ENCODE measurements around the gene NUP98.

The NUP98 gene

GRCh38 chr11:3797329-3798090, at the start of gene NUP98:
TSS of gene NUP98 (minus strand) at chr11:3797554. CDS start at chr11:3782117, 15,437 bp downstream.
- Histone ChIP-seq H3K36me3 (replicated peaks) (peaks cover 10% of the 10 kb centered on the region), H3K27me3 (replicated peaks) (no peaks in the 10 kb centered on the region), H3K27ac (peak within 1 kb of the TSS; percentile 99), H3K4me3 (ENCODE audit: low read depth, low read length) (peak within 1 kb of the TSS; percentile 97)
- in situ Hi-C loops (cut with HindIII; ENCODE audit: low pct_ligation_motif_present, low sequenced_read_pairs): no loop called here
- peak; percentile 100 for DNase-seq
- no peak for TF ChIP-seq CTCF (IDR thresholded peaks at IDR 0.05; ENCODE audit: low read depth, low read length, missing control alignments)

GRCh38 chr11:3845670-3846069, 48.3 kb upstream of the NUP98 start:
- no peak for DNase-seq
- H3K4me3 ChIP-seq (ENCODE audit: low read depth, low read length): no peak overlapping the region
- in situ Hi-C loops (cut with HindIII; ENCODE audit: low pct_ligation_motif_present, low sequenced_read_pairs): loop anchor here (25.0 kb wide), 1 partner anchor 217 kb away; no protein-coding TSS in a partner anchor
- no peak for TF ChIP-seq CTCF (IDR thresholded peaks at IDR 0.05; ENCODE audit: low read depth, low read length, missing control alignments)
- no peak overlapping the region for H3K27ac ChIP-seq
- H3K27me3 ChIP-seq (replicated peaks): no peaks in the 10 kb centered on the region
- H3K36me3 ChIP-seq (replicated peaks): no peaks in the 10 kb centered on the region

DNA sequence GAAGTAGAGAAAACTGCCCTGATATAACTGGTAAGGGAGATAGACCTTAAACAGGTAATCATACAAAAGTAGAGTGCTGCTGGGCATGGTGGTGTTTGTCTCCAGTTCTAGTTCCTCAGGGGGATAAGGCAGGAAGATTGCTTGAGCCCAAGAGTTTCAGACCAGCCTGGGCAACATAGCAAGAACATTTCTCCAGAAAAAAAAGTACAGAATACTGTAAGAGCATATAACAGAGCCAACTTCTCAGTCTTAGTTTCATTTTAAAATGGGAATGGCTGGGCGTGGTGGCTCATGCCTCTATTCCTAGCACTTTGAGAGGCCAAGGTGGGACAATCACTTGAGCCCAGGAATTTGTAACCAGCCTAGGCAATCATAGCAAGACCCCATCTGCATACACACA, 47.9 kb upstream of the NUP98 start:
- Histone ChIP-seq H3K4me3 (ENCODE audit: low read depth, low read length) (no peak overlapping the region), H3K36me3 (replicated peaks) (no peaks in the 10 kb centered on the region), H3K27me3 (replicated peaks) (no peaks in the 10 kb centered on the region), H3K27ac (no peak overlapping the region)
- in situ Hi-C loops (cut with HindIII; ENCODE audit: low pct_ligation_motif_present, low sequenced_read_pairs): loop anchor here (25.0 kb wide), 1 partner anchor 217 kb away; no protein-coding TSS in a partner anchor
- TF ChIP-seq CTCF (IDR thresholded peaks at IDR 0.05; ENCODE audit: low read depth, low read length, missing control alignments): no peak
- no peak for DNase-seq

DNA sequence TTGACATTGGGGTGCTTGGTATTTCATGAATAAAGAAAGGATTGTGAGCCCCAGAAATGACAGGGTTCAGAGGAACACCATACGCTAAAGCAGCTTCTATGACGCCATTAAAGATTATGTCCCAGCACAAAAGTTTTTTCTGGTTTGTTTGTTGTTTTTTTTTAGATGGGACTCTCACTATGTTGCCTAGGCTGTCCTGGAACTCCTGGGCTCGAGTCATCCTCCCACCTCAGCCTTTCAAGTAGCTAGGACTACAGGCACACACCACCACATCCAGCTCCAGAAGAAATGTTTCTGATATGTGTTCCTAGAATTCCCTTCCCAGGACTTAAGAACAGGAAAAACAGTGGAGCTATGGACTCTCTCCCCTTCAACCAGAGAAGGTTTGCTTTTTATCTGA, 46.0 kb upstream of the NUP98 start:
- no peaks in the 10 kb centered on the region for H3K27me3 ChIP-seq (replicated peaks)
- no peaks in the 10 kb centered on the region for H3K36me3 ChIP-seq (replicated peaks)
- no peak overlapping the region for H3K4me3 ChIP-seq (ENCODE audit: low read depth, low read length)
- no peak overlapping the region for H3K27ac ChIP-seq
- no peak for DNase-seq
- no peak for TF ChIP-seq CTCF (IDR thresholded peaks at IDR 0.05; ENCODE audit: low read depth, low read length, missing control alignments)
- in situ Hi-C loops (cut with HindIII; ENCODE audit: low pct_ligation_motif_present, low sequenced_read_pairs): loop anchor here (25.0 kb wide), 1 partner anchor 219 kb away; no protein-coding TSS in a partner anchor

GRCh38 chr11:3841426-3842350, 44.3 kb upstream of the NUP98 start:
- H3K27ac ChIP-seq: peak overlapping the region; percentile 84
- in situ Hi-C loops (cut with HindIII; ENCODE audit: low pct_ligation_motif_present, low sequenced_read_pairs): loop anchor here (25.0 kb wide), 1 partner anchor 221 kb away; no protein-coding TSS in a partner anchor
- H3K36me3 ChIP-seq (replicated peaks): no peaks in the 10 kb centered on the region
- no peaks in the 10 kb centered on the region for H3K27me3 ChIP-seq (replicated peaks)
- H3K4me3 ChIP-seq (ENCODE audit: low read depth, low read length): peak overlapping the region; percentile 73
- peak; percentile 85 for TF ChIP-seq CTCF (IDR thresholded peaks at IDR 0.05; ENCODE audit: low read depth, low read length, missing control alignments)
- DNase-seq: peak; percentile 84
